ENCODE results near the gene RPL22.

RPL22 gene

DNA sequence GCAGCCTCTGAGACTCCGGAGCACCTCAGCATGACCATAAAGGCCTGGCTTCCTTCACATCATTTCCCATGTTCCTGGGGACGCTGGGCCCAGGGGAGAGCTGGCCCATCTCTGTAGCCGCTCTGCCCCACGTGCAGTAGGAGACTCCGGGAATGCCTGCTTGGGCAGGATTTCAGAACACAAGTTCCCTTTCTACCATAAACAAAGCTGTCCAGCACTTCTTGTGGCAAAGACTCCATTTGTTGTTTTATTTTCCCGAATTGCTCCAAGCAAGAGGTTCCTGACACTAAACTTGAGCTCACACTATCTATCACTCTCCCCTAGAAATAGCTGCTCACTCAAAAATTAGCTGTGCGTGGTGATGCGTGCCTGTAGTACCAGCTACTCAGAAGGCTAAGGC, 41.2 kb downstream of the RPL22 start:
- Histone ChIP-seq H3K9me2 (replicated peaks; ENCODE audit: insufficient read depth, low read length) (no peaks in the 10 kb centered on the region), H3K27ac (ENCODE audit: low read length) (no peak overlapping the region), H3K9ac (ENCODE audit: low read length) (no peak overlapping the region), H2AFZ (ENCODE audit: low read length) (no peak overlapping the region), H3K79me2 (ENCODE audit: low read length) (no peaks in the 10 kb centered on the region), H3K4me3 (ENCODE audit: low read length) (no peak overlapping the region), H3K9me3 (replicated peaks; ENCODE audit: insufficient read depth, low read length) (no peaks in the 10 kb centered on the region), H3K27me3 (replicated peaks; ENCODE audit: insufficient read depth, low read length) (peaks cover 90% of the 10 kb centered on the region), H3K4me2 (ENCODE audit: low read depth, low read length) (no peak overlapping the region), H3K4me1 (ENCODE audit: low read length) (no peaks in the 10 kb centered on the region), H3K36me3 (replicated peaks; ENCODE audit: insufficient read depth, low read length) (no peaks in the 10 kb centered on the region), H3F3A (ENCODE audit: insufficient read depth, low read length) (no peaks in the 10 kb centered on the region), H4K20me1 (ENCODE audit: insufficient read depth, low read length) (no peaks in the 10 kb centered on the region)
- DNase-seq, result no peak
- TF ChIP-seq, protein P1, sequence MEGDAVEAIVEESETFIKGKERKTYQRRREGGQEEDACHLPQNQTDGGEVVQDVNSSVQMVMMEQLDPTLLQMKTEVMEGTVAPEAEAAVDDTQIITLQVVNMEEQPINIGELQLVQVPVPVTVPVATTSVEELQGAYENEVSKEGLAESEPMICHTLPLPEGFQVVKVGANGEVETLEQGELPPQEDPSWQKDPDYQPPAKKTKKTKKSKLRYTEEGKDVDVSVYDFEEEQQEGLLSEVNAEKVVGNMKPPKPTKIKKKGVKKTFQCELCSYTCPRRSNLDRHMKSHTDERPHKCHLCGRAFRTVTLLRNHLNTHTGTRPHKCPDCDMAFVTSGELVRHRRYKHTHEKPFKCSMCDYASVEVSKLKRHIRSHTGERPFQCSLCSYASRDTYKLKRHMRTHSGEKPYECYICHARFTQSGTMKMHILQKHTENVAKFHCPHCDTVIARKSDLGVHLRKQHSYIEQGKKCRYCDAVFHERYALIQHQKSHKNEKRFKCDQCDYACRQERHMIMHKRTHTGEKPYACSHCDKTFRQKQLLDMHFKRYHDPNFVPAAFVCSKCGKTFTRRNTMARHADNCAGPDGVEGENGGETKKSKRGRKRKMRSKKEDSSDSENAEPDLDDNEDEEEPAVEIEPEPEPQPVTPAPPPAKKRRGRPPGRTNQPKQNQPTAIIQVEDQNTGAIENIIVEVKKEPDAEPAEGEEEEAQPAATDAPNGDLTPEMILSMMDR (IDR thresholded peaks at IDR 0.05; ENCODE audit: low read length), result no peak
- TF ChIP-seq EZH2phosphoT487 (IDR thresholded peaks at IDR 0.05; ENCODE audit: low read length), result no peak

DNA sequence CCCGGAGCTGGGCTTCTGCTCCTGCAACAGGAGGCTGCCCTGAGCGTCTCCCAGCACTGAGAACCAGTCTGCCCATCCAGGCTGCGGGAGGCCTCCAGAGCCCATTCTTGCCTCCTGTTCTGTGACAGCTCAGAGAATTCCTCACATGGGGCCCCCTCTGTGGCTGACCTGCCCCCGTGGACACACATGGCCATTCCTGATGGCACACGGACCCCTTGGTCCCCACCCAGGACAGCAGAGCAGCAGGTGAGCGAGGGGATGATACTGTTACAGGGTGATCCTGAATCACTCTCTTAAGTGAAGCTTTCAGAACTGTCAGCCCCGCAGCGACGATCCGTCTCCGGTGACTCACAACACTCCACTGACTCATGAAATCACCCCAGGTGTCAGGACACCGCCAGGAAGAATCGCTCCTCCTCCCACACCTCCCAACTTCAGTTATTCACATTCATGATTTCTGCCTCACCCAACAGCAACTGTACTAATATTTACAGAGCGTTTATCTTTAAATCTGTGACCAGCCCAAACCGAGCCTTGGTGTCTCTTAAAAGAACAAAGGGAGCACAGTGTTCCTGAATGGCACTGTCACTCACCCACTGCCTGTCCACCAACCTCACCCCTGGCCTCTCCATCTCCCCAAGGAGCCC, 41.7 kb downstream of the RPL22 start:
- TF ChIP-seq, protein P1 (IDR thresholded peaks at IDR 0.05; ENCODE audit: low read length), result no peak
- TF ChIP-seq EZH2 (optimal IDR thresholded peaks at IDR 0.05; ENCODE audit: low read depth, low read length) (no peak), EZH2phosphoT487 (IDR thresholded peaks at IDR 0.05; ENCODE audit: low read length) (no peak)
- H3K4me2 ChIP-seq (ENCODE audit: low read depth, low read length), result no peak overlapping the region
- H3K27me3 ChIP-seq (replicated peaks; ENCODE audit: insufficient read depth, low read length), result peaks cover 90% of the 10 kb centered on the region
- no peaks in the 10 kb centered on the region for H3F3A ChIP-seq (ENCODE audit: insufficient read depth, low read length)
- H3K79me2 ChIP-seq (ENCODE audit: low read length), result no peaks in the 10 kb centered on the region
- H3K36me3 ChIP-seq (replicated peaks; ENCODE audit: insufficient read depth, low read length), result no peaks in the 10 kb centered on the region
- no peak overlapping the region for H2AFZ ChIP-seq (ENCODE audit: low read length)
- no peak for DNase-seq
- H3K4me3 ChIP-seq (ENCODE audit: low read length), result no peak overlapping the region
- no peak overlapping the region for H3K27ac ChIP-seq (ENCODE audit: low read length)
- no peaks in the 10 kb centered on the region for H3K9me3 ChIP-seq (replicated peaks; ENCODE audit: insufficient read depth, low read length)
- no peaks in the 10 kb centered on the region for H4K20me1 ChIP-seq (ENCODE audit: insufficient read depth, low read length)
- no peaks in the 10 kb centered on the region for H3K4me1 ChIP-seq (ENCODE audit: low read length)
- no peak overlapping the region for H3K9ac ChIP-seq (ENCODE audit: low read length)
- H3K9me2 ChIP-seq (replicated peaks; ENCODE audit: insufficient read depth, low read length), result no peaks in the 10 kb centered on the region

DNA sequence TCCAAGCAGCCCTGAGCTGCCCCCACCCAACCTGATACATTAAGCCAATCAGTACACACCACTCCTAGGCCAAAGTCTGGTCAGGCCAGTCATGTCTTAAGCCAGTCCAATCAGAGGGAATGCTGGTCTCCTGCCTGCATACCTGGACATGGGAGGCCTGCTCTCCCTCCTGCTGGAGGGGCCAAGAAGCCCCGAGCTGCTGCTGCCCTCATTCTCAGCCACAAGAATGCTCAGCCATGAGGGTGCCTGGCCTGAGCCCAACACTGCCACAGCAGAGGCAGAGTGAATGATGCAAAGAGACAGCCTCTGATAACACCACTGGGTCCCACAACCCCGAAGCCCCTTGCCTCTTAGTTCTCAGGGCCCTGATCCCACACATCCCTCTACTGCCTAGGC, 42.3 kb downstream of the RPL22 start:
- no peak overlapping the region for H2AFZ ChIP-seq (ENCODE audit: low read length)
- no peak overlapping the region for H3K4me2 ChIP-seq (ENCODE audit: low read depth, low read length)
- no peak for TF ChIP-seq EZH2 (optimal IDR thresholded peaks at IDR 0.05; ENCODE audit: low read depth, low read length)
- TF ChIP-seq EZH2phosphoT487 (IDR thresholded peaks at IDR 0.05; ENCODE audit: low read length), result no peak
- TF ChIP-seq, protein P1 (IDR thresholded peaks at IDR 0.05; ENCODE audit: low read length), result no peak

More for the DNA sequence above, 42.3 kb downstream of the RPL22 start:
- Histone ChIP-seq H3K9me3 (replicated peaks; ENCODE audit: insufficient read depth, low read length) (no peaks in the 10 kb centered on the region), H3K27ac (ENCODE audit: low read length) (no peak overlapping the region), H3K9me2 (replicated peaks; ENCODE audit: insufficient read depth, low read length) (no peaks in the 10 kb centered on the region), H3K79me2 (ENCODE audit: low read length) (no peaks in the 10 kb centered on the region), H3F3A (ENCODE audit: insufficient read depth, low read length) (no peaks in the 10 kb centered on the region), H4K20me1 (ENCODE audit: insufficient read depth, low read length) (no peaks in the 10 kb centered on the region), H3K4me3 (ENCODE audit: low read length) (no peak overlapping the region), H3K27me3 (replicated peaks; ENCODE audit: insufficient read depth, low read length) (peaks cover 90% of the 10 kb centered on the region), H3K36me3 (replicated peaks; ENCODE audit: insufficient read depth, low read length) (no peaks in the 10 kb centered on the region), H3K9ac (ENCODE audit: low read length) (no peak overlapping the region), H3K4me1 (ENCODE audit: low read length) (no peaks in the 10 kb centered on the region)
- DNase-seq, result no peak

All from MM.1S (cell line).